ENCODE data around the gene SMR3A. TPM values are rescaled to one million over a fixed set of nuclear protein-coding genes. Genes with fewer than 3 reads are reported as not detected.

The SMR3A gene
- total and polyA plus RNA-seq, 9 of the 15 experiments (the other 6 are each of a cell fraction or from before 2014, with no cell fraction given), result not detected

DNA sequence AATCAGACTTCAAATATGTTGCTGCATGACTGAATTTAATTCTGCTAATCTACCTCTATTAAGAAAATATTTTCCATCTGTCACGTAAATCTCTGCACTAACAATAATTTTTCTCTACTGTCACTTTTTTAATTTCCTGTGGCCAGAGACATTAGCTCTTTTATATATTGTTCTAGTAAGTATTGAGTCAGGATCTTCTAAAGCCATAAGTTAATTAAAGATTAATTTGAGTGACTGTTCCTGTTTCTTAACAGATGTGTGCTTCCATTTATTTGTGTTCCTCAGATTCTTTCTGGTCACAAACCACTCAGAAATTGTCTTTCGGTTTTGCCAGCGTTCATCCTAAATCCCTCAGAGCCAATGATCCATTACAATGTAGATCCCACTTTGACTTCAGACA lies 20.0 kb downstream of the SMR3A start (continued):
- TF ChIP-seq, protein P1, sequence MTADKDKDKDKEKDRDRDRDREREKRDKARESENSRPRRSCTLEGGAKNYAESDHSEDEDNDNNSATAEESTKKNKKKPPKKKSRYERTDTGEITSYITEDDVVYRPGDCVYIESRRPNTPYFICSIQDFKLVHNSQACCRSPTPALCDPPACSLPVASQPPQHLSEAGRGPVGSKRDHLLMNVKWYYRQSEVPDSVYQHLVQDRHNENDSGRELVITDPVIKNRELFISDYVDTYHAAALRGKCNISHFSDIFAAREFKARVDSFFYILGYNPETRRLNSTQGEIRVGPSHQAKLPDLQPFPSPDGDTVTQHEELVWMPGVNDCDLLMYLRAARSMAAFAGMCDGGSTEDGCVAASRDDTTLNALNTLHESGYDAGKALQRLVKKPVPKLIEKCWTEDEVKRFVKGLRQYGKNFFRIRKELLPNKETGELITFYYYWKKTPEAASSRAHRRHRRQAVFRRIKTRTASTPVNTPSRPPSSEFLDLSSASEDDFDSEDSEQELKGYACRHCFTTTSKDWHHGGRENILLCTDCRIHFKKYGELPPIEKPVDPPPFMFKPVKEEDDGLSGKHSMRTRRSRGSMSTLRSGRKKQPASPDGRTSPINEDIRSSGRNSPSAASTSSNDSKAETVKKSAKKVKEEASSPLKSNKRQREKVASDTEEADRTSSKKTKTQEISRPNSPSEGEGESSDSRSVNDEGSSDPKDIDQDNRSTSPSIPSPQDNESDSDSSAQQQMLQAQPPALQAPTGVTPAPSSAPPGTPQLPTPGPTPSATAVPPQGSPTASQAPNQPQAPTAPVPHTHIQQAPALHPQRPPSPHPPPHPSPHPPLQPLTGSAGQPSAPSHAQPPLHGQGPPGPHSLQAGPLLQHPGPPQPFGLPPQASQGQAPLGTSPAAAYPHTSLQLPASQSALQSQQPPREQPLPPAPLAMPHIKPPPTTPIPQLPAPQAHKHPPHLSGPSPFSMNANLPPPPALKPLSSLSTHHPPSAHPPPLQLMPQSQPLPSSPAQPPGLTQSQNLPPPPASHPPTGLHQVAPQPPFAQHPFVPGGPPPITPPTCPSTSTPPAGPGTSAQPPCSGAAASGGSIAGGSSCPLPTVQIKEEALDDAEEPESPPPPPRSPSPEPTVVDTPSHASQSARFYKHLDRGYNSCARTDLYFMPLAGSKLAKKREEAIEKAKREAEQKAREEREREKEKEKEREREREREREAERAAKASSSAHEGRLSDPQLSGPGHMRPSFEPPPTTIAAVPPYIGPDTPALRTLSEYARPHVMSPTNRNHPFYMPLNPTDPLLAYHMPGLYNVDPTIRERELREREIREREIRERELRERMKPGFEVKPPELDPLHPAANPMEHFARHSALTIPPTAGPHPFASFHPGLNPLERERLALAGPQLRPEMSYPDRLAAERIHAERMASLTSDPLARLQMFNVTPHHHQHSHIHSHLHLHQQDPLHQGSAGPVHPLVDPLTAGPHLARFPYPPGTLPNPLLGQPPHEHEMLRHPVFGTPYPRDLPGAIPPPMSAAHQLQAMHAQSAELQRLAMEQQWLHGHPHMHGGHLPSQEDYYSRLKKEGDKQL (CRISPR knock-in tag; IDR thresholded peaks at IDR 0.05; ENCODE audit: borderline replicate concordance), result no peak
- TF ChIP-seq NFIC (IDR thresholded peaks at IDR 0.05) (no peak), BRD4 (IDR thresholded peaks at IDR 0.05) (no peak), WHSC1 (IDR thresholded peaks at IDR 0.05; ENCODE audit: low read length) (no peak), CBFA2T2 (conservative IDR thresholded peaks at IDR 0.05) (no peak)

DNA sequence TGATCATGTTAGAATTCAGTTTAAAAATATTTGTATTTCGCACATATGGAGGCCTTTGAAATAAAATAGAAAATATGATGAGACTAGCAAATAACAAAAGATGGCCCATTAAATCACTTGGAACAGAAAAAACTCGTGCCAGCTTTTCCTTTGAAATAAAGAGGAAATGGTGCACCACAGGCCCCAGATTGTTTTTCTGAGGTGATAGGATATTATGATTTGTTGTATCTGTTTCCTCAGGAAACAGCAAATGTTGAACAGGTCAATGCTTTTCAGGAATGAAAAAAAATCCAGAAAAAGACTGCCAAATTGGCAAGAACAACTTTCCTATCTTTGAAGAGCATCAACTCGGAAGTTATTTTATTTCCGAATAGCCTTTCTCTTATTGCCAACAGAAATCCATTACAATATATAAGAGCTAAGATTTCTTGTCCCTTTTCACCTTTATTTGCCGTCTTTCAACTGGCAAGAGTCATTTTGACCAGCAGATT lies 22.2 kb downstream of the SMR3A start, which contains the start of gene SMR3B:
TSS of gene SMR3B (plus strand) at position 441 of the 491 bp plus-strand sequence. CDS start 1,380 bp downstream, outside the sequence.
- H3K27me3 ChIP-seq (ENCODE audit: control insufficient read depth in 2 of 2, insufficient read depth in 2 of 2, low read length in 2 of 2), result no peaks in the 10 kb centered on the region
- TF ChIP-seq, protein P2, sequence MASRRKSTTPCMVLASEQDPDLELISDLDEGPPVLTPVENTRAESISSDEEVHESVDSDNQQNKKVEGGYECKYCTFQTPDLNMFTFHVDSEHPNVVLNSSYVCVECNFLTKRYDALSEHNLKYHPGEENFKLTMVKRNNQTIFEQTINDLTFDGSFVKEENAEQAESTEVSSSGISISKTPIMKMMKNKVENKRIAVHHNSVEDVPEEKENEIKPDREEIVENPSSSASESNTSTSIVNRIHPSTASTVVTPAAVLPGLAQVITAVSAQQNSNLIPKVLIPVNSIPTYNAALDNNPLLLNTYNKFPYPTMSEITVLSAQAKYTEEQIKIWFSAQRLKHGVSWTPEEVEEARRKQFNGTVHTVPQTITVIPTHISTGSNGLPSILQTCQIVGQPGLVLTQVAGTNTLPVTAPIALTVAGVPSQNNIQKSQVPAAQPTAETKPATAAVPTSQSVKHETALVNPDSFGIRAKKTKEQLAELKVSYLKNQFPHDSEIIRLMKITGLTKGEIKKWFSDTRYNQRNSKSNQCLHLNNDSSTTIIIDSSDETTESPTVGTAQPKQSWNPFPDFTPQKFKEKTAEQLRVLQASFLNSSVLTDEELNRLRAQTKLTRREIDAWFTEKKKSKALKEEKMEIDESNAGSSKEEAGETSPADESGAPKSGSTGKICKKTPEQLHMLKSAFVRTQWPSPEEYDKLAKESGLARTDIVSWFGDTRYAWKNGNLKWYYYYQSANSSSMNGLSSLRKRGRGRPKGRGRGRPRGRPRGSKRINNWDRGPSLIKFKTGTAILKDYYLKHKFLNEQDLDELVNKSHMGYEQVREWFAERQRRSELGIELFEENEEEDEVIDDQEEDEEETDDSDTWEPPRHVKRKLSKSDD (conservative IDR thresholded peaks at IDR 0.05; ENCODE audit: low read length), result no peak
- TF ChIP-seq, protein P3, sequence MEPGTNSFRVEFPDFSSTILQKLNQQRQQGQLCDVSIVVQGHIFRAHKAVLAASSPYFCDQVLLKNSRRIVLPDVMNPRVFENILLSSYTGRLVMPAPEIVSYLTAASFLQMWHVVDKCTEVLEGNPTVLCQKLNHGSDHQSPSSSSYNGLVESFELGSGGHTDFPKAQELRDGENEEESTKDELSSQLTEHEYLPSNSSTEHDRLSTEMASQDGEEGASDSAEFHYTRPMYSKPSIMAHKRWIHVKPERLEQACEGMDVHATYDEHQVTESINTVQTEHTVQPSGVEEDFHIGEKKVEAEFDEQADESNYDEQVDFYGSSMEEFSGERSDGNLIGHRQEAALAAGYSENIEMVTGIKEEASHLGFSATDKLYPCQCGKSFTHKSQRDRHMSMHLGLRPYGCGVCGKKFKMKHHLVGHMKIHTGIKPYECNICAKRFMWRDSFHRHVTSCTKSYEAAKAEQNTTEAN (CRISPR knock-in tag; IDR thresholded peaks at IDR 0.05), result no peak
- TF ChIP-seq FOXK1 (CRISPR knock-in tag; IDR thresholded peaks at IDR 0.05; ENCODE audit: borderline replicate concordance) (no peak), TEAD2 (tag; IDR thresholded peaks at IDR 0.05) (no peak)
- 3% methylated on average over 5 of the region's 5 CpGs for WGBS (ENCODE audit: insufficient coverage, low coverage, missing lambda C conversion rate)
- H3K9ac ChIP-seq (ENCODE audit: insufficient read depth in 1 of 2, low read depth in 2 of 2, low read length in 2 of 2), result no peak within 1 kb of the TSS
- H3K9me3 ChIP-seq (replicated peaks; ENCODE audit: control insufficient read depth, insufficient read depth, low read depth, low read length), result no peaks in the 10 kb centered on the region
- no peak within 1 kb of the TSS for H3K4me2 ChIP-seq (ENCODE audit: insufficient read depth, low read length)
- no peaks in the 10 kb centered on the region for H3K9me1 ChIP-seq (ENCODE audit: control insufficient read depth, insufficient read depth, low read length)
- H3K27ac ChIP-seq (ENCODE audit: extremely low read depth, low read depth, low read length), result no peak within 1 kb of the TSS
- ChIA-PET CTCF (ENCODE audit: low intra/inter-chr PET ratio) (no interaction called here), POLR2A (no interaction called here)
- no peak for DNase-seq (ENCODE audit: extremely low read depth in 1 of 4, low spot score in 3 of 4)
- no peak within 1 kb of the TSS for H3K4me3 ChIP-seq
- no peaks in the 10 kb centered on the region for H3K4me1 ChIP-seq (replicated peaks in 1 of 2; ENCODE audit: control insufficient read depth in 2 of 2, insufficient read depth in 2 of 2, low read length in 2 of 2)
- no peaks in the 10 kb centered on the region for H3K36me3 ChIP-seq (ENCODE audit: control insufficient read depth, insufficient read depth, low read length)
- BruUV-seq (replicated peaks), result no TSS peak
- intact Hi-C loops (cut with micrococcal nuclease) (no loop called here), in situ Hi-C loops (cut with MboI) (no loop called here)
- no peak for FAIRE-seq
- no peaks in the 10 kb centered on the region for H4K20me1 ChIP-seq (replicated peaks; ENCODE audit: control insufficient read depth, insufficient read depth, low read length)
- no peak within 1 kb of the TSS for H2AFZ ChIP-seq (ENCODE audit: low read depth, low read length)
- ATAC-seq, result no peak
- H3K79me2 ChIP-seq (ENCODE audit: control insufficient read depth, insufficient read depth, low read length), result no peaks in the 10 kb centered on the region

Data from K562 (cell line).